SU-DHL-6 (cell line): ENCODE data around the gene LPCAT3.

ENCODE experiments used
- CTCF ChIP-seq: fragments of 200-600 bp; sonication (generic); IDR thresholded peaks from one replicate; pipeline ENCODE4 v1.5.1; 2017; ENCODE audit warnings: antibody characterized with exemption, mild to moderate bottlenecking, low read length, moderate library complexity; ENCODE audit not compliant: insufficient read depth, poor library complexity, severe bottlenecking
- EZH2phosphoT487 ChIP-seq: fragments of 200-600 bp; sonication (generic), shearing (Covaris generic); conservative IDR thresholded peaks from 2 replicates; pipeline ENCODE4 v1.6.1; 2018; ENCODE audit warnings: mild to moderate bottlenecking, antibody characterized with exemption, low read length, moderate library complexity, mixed read lengths

- TF ChIP-seq CTCF (no peak), EZH2phosphoT487 (no peak)
These were observed 74.4 kb downstream of the LPCAT3 start, which contains the start of the genes C12orf57 and RNU7-1 for GRCh38 chr12:6943722-6944380.
